HG03378 (cell line): ENCODE results near the gene CSNK1D.

Experiments
- ATAC-seq: cut with Tn5 transposase; IDR thresholded peaks from one replicate; pipeline ENCODE4 v1.9.1; 2021; ENCODE audit warnings: mild to moderate bottlenecking, moderate library complexity; ENCODE audit not compliant: unreplicated experiment

CSNK1D gene

DNA sequence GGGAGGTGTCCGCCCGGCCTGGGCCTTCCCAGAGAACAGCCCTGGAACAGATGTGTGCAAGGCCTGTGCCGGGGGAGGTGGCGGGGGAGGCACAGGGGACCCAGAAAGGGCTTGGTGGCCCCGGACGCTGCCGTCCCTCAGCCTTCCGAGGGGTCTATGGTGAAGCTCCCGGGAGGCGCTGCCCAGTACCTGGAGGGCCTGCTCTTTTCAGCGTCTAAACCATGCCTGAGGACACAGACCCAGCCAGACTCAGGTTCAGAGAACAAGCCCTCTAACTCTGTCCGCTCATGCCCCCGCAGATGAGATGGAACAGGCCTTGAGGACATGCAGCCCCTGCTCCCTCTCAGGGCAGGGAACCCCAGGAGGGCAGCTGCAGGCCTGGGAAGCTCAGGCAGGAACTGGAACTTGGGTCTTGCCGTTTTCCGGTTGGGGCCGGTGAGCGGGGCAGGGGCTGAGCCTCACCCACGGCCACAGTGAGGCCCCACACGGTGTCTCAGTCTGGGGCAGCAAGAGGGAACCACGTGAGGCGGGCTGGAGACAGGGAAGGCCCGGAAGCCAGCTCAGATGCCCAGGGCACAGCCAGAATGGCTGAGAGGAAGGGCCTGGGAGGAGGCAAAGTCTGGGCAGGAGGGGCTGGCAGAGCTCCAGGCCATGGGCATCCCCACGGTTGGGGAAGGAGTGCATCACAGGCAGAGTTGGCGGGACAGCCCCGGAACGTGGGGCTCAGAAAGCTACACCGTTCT lies 32.1 kb downstream of the CSNK1D start:
- no peak for ATAC-seq

DNA sequence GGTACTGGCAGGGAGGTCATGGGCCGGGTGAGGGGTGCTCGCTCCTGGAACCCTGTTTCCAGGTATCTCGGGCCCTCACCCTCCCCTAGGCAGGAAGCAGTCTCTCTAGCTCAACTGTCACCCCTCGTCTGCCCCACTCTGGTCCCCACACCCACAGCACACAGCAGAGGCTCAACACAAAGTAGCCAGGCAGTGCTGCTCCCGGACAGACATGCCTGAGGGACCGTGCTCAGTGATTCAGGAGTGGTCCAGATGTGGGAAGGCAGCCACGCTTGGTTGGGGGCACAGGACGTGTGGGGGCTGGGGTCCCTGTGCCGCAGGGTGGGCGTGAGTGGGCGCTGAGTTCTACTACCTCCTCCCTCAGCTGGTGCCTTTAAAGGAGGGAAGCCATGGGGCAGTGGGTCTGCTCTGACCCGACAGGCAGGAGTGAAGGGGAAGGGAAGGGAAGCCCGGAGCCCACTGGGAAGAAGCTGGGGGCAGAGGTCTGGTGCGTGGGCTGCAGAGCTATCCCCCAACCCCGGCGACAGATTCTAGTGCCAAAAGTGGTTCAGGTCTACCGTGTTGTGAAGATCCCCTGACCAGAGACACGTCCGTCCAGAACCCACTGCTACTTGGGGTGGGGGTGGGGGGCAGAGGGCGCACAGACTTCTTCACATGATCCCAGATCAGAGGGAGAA lies 32.9 kb downstream of the CSNK1D start:
- no peak for ATAC-seq

DNA sequence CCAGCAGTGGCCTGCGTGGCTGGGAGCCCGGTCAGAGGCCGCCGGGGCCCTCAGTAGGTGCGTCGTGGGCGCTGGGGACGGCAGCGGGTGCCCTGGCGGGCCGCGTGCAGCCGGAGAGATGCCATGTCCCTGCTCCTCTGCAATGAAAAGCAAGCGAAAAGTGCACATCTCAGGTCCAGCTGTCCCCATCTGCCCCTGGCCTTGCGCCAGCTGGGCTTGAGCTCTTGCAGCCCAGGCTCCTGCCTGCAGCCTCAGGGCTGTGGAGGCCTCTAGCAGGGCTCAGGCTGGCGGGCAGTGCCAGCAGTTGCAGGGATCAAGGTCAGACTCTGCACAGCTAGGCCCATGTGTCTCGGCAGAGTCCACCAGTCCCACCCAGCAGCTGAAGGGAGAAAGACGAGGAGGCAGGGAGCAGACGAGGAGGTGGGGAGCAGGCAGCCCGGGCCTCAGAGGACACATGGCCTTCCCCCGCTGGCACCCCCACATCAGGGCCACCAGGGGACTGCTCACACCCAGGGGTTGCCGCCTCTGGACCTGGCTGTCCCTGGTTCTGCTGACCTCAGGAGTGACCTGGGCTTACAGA lies 33.5 kb downstream of the CSNK1D start:
- ATAC-seq: no peak

DNA sequence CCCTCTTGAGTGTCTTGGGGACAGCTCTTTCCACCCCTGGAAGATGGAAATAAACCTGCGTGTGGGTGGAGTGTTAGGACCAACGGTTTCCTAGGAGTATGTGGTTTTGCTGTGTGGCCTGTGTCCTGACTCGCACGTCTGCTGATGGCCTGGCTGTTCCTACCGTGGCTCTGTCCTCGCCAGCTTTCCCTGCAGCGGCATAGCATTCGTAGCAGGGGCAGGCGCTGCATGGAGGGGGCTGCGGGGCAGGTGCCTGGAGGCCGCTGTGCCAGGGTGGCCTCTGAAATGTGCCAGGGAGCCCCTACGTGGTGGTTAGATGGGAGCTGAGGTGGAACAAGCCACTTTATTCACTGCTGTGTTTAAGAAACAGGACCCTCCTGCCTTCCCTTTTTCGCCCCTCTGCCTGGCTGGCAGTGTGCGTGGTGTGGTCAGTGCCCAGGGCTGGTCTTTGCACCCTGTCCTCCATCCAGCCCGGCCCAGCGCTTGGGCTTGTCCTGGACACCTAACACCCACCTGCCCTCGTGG lies 34.0 kb downstream of the CSNK1D start:
- no peak for ATAC-seq

DNA sequence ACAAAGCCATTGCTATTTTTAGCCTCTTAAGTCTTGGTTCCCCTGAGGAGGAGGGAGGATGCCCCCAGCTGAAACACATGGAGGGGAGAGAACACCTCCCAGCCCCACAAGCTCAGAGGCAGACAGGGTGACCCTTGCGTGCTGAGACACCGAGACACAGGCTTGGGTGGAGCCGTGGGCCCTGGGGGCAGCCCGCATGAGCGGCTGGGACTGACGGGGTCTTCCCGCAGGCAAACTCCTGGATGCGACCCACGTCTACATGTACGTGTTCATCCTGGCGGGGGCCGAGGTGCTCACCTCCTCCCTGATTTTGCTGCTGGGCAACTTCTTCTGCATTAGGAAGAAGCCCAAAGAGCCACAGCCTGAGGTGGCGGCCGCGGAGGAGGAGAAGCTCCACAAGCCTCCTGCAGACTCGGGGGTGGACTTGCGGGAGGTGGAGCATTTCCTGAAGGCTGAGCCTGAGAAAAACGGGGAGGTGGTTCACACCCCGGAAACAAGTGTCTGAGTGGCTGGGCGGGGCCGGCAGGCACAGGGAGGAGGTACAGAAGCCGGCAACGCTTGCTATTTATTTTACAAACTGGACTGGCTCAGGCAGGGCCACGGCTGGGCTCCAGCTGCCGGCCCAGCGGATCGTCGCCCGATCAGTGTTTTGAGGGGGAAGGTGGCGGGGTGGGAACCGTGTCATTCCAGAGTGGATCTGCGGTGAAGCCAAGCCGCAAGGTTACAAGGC lies 34.9 kb downstream of the CSNK1D start:
- no peak for ATAC-seq

DNA sequence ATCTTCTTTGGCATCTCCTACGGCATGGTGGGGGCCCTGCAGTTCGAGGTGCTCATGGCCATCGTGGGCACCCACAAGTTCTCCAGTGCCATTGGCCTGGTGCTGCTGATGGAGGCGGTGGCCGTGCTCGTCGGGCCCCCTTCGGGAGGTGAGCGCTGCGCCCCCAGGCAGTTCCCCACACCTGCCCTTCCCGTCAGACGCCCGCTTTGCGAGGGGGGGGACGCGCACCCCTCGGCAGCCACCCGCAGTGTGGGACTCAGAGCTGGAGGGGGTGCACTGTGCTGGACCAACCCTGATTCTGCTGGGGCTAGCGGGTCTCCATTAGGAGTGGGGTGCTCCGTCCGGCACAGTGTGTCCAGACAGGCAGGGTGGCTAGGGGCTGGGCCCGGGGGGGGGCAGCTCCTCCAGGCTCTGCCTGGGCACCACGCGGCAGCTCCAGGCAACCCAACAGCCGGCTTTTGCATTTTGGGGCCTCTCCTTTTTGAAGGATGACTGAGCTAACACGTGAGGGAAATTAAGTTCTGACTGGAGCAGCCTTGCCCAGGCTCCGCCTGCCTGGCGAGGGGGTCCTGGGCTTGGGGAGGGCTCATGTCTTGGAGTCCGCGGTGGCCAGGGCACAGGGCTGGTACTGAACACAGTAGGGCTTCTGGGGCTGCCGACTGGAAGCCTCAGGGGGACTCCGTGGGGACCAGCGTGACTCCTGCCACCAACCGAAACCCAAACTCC lies 35.6 kb downstream of the CSNK1D start:
- ATAC-seq: no peak

DNA sequence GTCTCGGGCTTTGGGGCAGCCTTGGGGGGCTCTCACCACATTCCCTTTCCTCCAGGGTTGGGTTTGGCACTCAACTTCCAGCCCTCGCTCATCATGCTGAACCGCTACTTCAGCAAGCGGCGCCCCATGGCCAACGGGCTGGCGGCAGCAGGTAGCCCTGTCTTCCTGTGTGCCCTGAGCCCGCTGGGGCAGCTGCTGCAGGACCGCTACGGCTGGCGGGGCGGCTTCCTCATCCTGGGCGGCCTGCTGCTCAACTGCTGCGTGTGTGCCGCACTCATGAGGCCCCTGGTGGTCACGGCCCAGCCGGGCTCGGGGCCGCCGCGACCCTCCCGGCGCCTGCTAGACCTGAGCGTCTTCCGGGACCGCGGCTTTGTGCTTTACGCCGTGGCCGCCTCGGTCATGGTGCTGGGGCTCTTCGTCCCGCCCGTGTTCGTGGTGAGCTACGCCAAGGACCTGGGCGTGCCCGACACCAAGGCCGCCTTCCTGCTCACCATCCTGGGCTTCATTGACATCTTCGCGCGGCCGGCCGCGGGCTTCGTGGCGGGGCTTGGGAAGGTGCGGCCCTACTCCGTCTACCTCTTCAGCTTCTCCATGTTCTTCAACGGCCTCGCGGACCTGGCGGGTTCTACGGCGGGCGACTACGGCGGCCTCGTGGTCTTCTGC lies 36.3 kb downstream of the CSNK1D start:
- no peak for ATAC-seq

DNA sequence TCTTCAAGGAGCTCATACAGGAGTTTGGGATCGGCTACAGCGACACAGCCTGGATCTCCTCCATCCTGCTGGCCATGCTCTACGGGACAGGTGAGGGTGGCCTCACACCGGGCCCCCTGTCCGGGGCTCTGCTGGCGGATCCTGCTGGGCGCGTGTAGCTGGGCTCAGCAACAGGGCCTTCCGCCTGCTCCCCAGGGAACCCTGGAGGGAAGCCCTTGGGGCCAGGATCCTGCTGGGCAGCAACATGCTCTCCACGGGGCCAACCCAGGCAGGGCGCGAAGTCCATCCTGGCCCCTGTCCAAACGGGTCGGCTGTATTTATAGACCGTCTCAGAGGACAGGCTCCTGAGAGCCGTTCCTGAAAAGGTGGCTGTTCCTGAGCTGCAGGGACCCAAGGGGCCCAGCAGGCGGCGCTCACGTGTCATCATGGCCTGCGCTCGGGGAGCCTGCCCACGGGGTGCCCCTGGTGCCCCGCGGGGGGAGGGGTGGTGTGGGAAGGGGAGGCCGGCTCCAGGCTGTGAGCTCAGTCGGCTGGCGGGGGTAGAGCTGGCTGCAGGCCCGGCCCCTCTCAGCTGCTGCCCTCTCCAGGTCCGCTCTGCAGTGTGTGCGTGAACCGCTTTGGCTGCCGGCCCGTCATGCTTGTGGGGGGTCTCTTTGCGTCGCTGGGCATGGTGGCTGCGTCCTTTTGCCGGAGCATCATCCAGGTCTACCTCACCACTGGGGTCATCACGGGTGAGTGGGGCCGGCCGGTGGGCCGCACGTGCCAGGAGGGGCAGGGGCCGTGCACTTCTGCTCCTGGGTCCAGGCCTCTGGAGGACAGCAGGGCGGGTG lies 37.1 kb downstream of the CSNK1D start:
- no peak for ATAC-seq

DNA sequence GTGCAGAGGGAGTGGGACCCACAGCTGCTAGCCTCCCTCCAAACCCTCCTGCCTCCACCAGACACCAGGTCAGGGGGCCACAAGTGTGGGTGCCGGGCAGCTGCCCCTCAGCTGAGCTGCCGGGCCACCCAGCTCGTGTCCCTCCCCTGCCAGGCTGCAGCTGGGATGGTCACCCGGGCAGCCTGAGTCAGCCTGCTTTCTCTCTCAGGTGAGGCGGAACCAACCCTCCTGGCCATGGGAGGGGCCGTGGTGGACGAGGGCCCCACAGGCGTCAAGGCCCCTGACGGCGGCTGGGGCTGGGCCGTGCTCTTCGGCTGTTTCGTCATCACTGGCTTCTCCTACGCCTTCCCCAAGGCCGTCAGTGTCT lies 37.7 kb downstream of the CSNK1D start:
- ATAC-seq: no peak

DNA sequence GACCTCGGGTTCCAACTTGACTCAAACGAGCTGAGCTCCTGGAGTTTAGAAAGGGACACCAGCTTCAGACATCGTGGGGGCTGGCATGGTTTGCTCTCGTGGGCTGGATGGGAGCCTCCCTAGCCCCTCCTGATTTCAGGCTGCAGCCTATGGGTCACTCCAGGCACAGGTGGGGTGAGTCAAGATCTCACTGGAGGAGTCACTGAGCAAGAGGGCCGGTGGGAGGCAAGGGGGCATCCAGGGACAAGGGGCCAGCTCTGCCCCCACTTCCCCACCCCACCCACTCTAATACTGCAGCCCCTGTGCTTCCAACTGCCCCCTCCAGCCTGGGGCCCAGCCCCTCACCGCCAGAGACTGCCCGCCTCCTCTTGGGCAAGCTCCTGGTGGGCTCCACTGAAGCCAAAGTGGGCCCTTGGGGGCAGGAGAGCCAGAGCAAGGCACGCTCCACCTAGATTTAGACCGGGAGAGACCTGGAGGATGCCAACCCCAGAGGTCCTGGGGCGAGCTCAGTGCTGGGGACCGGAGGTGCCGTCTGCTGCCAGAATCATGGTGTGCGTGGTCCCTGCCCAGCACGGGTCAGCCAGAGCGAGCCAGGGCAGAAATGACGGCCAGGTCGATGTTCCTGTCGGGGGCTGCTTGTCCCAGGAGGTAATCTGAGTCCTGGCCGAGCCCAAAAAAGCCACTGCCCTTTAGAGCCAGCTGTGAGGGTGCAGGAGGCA lies 38.3 kb downstream of the CSNK1D start:
- no peak for ATAC-seq

DNA sequence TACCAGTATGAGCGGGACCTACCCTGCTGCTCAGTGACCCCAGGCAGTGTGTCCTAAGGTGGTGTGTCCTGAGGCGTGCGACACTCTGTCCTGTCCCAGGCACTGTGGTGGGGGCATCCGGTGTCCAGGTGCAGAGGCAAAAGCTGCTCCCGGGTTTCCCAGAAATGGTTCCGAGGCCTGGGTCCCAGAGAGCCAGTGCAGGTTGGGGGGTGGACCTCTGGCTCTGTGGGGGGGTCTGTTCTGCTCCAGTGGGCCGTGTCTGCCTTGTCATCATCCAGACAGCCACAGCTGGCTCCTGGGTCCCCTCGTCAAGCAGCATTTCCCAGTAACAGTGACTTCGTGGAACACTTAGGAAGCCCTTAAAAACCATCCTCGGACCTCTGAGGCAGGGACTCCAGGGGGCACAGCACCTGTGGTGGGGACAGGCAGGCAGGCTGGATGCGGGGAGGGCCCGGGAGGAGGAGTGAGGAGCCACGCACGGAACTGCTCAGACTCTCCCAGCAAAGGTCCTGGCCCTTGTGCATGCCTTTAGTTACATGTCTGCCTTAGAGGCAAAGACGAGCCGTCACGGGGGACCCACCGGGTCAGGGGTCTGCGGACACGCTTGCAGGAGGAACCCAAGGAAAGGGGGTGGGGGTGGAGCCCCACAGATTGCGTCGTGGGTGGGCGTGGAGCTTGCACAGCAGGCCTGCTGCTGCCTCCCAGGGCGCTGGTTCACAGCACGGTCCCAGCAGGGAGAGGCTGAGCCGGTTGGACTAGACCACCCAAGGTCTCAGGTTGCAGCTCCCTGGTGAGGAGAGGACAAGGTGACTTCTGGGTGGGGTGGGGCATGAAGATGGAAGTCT lies 39.1 kb downstream of the CSNK1D start:
- ATAC-seq: no peak

DNA sequence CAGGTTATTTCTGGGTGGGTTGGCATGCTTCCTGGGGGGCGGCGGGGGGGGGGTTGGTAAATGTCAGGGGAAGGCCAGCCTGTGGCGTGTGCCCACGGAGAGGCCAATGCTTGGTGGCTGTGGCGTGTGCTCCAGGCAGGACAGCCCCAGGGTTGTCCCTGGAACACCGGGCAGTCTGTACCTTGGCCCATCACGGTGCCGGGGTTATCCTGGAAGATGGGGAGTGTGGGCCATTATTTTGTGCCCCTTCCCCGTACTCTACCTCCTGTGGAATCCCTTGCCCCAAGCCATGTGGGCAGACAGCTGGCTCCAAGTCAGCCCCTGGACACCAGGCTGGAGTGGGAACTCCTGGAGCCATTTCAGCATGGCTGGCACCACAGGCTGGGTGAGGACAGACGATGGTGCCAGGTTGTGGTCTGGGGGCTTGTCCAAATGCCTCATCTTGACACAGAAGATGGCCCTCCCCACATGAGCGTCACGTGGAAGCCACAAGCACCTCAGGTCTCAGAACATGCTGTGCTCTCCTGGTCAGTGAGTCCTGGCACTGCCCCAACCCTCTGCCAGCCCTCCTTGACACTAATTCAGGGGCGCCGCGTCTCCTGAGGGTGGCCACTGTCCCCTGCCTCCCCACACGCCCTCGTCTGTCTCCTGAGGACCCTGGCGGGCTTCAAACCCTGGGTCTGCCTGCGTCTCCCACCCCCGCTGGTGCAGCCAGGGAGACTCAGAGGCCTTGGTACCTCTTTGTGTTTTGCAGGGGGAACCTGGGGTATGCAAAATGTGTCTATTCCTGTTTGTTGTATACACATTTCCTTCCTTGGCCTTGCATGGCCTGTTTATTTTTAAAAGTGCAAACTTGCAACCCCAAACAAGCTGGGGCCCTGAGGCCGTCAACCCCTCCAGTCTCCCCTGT lies 40.4 kb downstream of the CSNK1D start:
- no peak for ATAC-seq

DNA sequence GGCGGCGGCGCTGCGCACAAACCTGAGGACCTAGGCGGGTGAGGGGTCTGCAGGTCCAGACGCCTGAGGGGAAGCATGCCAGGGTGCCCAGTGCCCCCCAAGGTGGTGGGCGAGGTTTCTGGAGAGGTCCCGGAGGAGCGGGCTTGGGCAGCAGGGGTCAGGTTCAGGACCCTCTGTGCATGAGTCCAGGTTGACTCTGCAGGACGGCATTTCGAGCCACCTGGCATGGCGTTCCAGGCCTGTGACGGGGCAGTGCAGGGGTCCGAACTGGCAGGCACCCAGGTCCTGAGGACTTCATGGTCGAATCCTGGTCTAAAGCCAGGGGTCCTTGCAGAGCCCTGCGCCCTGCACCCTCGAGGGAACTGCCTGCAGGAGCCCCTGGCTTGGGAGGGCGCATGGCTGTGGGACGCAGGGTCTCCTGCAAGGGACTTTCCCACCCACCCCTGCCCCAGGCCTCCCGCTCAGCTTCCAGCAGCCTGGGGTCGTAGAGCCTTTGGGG lies 41.1 kb downstream of the CSNK1D start:
- ATAC-seq: no peak

DNA sequence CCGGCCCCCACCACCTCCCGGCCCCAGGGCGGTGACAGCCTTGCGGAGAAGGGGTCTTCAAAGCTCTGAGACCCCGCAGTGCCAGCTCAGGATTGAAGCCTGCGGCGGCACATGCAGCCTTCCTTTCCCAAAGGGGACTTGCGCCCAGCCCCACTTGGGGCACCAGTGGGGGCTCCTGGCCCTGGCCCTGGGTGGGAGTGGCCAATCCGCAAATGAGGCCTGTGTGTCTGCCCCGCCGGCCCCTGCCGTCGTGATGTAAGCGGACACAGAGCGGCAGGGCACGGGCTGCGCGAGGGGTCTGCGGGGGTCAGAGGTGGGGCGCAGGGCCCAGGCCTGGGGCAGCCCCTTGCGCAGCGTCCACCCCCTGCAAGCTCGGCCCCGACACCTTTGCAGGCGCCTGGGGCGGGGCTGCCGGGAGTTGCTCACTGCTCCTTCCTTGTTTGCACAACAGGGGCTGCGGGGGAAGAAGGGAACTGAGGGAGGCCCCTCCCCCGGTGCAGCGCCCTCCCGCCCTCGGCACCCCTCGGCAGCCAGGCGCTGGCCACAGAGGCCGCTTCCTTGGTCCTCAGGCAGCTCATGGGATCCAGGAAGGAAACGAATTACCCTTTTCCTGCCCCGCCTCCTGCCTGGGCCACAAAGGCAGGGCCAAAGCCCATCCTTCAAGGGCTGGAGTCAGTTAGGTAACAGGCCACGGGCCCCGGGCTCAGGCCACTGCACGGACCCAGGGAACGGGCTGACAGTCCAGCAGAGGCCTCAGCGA lies 41.8 kb downstream of the CSNK1D start:
- no peak for ATAC-seq

DNA sequence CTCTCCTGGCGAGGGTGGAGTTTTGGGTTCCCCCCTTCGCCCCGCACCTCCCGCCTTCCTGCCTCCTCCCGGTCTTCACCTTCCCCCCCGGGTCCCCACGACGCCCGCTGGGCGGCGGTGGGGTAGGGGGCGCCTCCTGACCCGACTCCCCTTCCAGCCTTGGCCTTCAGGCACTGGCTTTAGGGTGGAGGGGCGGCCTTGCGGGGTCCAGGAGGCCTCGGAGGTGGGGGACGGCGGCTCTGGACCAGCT lies 42.3 kb downstream of the CSNK1D start:
- ATAC-seq: no peak

DNA sequence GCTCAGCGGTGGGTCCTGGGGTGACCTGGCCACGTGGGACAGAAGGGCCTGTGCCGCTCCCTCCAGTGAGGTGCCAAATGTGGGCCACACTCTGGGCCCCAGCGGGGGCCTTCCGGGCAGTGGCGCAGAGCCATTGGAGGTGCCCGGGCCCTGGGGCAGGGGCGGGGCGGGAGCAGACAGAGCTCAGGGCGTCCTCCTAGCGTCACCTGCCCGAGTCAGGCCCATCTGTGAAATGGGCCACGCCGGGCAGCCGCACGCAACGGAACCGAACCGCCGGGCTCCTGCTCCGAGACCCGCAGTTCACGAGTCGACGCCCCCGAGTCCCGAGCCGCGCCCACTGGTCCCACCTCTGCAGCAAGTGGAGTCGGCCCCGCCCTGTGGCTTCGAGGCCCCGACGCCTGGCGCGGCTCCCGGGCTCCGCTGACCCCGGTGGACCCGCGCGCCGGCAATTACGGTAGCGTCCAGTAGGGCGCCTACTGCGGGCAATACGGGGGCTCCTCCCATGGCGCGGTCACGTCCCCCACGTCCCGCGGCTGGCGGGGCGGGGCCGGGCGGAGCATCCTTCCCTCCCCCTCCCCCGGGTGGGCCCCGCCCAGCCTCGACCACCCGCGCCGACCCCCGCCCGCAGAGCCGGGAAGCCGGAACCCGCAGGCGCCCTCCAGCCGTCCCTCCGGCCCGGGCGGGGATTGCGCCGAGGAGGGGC lies 42.7 kb downstream of the CSNK1D start:
- no peak for ATAC-seq
